A673 (cell line): ENCODE measurements around the gene NRIP2.

ENCODE experiments used
- CTCF ChIP-seq: fragments of 300-800, 200-600 bp; sonication (generic); conservative IDR thresholded peaks from 2 replicates; pipeline ENCODE4 v1.5.1; 2017; ENCODE audit warnings: low read depth, mild to moderate bottlenecking, antibody characterized with exemption, low read length, moderate library complexity, mixed read lengths
- EZH2 ChIP-seq: fragments of 200-600 bp; sonication (generic); IDR thresholded peaks from 2 replicates; pipeline ENCODE4 v1.6.1; 2017; ENCODE audit warnings: borderline replicate concordance, low read depth, mild to moderate bottlenecking, mixed read lengths, antibody characterized with exemption, low read length; ENCODE audit not compliant: poor library complexity, severe bottlenecking

GRCh38 chr12:2833327-2833726 is 1.5 kb downstream of the NRIP2 start:
- TF ChIP-seq CTCF (no peak), EZH2 (no peak)
